ENCODE results near the gene MTA1. TPM values are rescaled to one million over a fixed set of nuclear protein-coding genes. Genes with fewer than 3 reads are reported as not detected.

The MTA1 gene
- total RNA-seq, 1 donor from 2014 or later, result 59.8 TPM

DNA sequence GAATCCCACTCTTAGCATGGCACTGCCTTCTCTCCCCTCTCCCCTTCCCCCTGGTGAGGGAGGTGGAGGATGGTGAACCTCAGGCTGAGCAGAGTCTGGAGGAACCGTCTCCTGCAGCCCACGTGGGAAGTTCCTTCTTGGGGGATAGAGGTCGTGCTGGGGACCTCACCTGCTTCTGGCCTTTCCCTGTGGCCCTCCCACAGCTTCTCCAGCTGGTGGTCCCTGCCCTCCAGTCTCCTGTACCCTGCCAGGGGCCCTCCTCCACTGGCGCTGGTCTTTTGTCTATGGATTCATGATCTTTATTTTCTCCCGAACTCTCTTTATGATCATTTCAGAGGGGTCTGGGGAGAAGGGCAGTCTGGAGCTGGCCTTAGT is 9.0 kb upstream of the MTA1 start:
- H3K27me3 Mint-ChIP-seq (ENCODE audit: insufficient read depth, low read depth), result peaks cover 22% of the 10 kb centered on the region

DNA sequence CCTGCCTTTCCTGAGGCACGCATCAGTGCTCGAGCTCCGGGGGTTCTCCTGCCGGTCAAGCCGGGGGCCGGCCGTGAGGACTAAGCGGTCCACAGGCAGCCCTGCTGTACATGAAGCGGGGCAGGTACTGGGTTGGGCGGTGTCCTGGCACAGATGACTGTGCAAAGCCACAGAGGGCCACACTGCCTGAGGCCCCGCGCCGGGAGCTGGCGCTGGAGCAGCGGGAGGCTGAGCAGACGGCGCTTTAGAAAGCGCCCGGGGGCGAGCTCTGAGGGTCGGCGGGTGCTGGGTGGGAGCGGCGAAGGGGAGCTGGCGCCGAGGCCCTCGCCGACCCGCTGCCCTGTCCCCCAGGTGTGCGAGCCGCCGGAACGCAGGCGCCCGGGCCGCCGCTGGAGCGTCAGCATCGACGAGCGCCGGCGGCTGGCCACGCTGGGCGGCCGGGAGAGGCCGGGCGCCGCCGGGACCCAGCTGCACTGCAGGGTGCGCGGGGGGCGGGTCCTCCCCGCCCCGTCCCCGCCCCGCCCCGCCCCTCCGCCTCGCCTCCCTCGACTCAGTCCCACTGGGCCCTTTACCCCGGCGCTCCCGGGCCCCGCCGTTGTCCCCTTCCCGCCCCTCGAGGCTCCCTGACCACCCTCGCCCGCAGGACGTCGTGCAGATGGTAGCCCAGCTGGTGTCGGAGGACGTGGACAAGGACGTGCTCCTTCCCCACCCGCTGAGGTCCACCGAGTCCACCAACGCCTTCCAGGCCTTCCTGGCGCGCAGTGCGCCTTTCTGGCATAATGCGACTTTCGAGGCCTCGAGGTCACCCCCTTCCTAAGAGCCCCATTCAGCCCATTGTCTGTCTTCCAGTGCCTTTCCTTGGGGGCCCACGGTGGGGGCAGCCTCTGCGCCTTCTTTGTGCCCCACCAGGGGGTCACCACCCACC is 8.3 kb upstream of the MTA1 start:
- H3F3A ChIP-seq (ENCODE audit: low read depth), result peaks cover 10% of the 10 kb centered on the region
- H3K4me2 ChIP-seq, result peak overlapping the region; percentile 84
- H3K79me2 ChIP-seq (ENCODE audit: low read depth), result no peaks in the 10 kb centered on the region
- no peaks in the 10 kb centered on the region for H3K36me3 ChIP-seq
- H3K36me3 Mint-ChIP-seq, result peaks cover 2% of the 10 kb centered on the region
- H3K4me1 Mint-ChIP-seq, result peaks cover 17% of the 10 kb centered on the region
- H3K27me3 Mint-ChIP-seq (ENCODE audit: insufficient read depth, low read depth), result peaks cover 22% of the 10 kb centered on the region
- TF ChIP-seq, protein P1, sequence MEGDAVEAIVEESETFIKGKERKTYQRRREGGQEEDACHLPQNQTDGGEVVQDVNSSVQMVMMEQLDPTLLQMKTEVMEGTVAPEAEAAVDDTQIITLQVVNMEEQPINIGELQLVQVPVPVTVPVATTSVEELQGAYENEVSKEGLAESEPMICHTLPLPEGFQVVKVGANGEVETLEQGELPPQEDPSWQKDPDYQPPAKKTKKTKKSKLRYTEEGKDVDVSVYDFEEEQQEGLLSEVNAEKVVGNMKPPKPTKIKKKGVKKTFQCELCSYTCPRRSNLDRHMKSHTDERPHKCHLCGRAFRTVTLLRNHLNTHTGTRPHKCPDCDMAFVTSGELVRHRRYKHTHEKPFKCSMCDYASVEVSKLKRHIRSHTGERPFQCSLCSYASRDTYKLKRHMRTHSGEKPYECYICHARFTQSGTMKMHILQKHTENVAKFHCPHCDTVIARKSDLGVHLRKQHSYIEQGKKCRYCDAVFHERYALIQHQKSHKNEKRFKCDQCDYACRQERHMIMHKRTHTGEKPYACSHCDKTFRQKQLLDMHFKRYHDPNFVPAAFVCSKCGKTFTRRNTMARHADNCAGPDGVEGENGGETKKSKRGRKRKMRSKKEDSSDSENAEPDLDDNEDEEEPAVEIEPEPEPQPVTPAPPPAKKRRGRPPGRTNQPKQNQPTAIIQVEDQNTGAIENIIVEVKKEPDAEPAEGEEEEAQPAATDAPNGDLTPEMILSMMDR (IDR thresholded peaks at IDR 0.05), result no peak
- TF ChIP-seq EZH2phosphoT487 (IDR thresholded peaks at IDR 0.05), result peak; percentile 69
- peak; percentile 88 for TF ChIP-seq EZH2 (IDR thresholded peaks at IDR 0.05)
- no peak overlapping the region for H3K27ac Mint-ChIP-seq
- H3K9ac ChIP-seq, result no peak overlapping the region
- peaks cover 23% of the 10 kb centered on the region for H3K4me1 ChIP-seq
- peak overlapping the region; percentile 64 for H3K4me3 Mint-ChIP-seq
- H3K9me3 ChIP-seq (ENCODE audit: low read depth), result no peaks in the 10 kb centered on the region
- peak overlapping the region; percentile 42 for H3K4me3 ChIP-seq
- H3K27me3 ChIP-seq, result peaks cover 71% of the 10 kb centered on the region
- no peak overlapping the region for H3K27ac ChIP-seq
- peaks cover 3% of the 10 kb centered on the region for H3K9me3 Mint-ChIP-seq
- peaks cover 8% of the 10 kb centered on the region for H4K20me1 ChIP-seq (ENCODE audit: low read depth)
- DNase-seq (ENCODE audit: low spot score), result peak; percentile 70
- peak overlapping the region; percentile 21 for H2AFZ ChIP-seq (replicated peaks)

More for the DNA sequence above, 9.0 kb upstream of the MTA1 start:
- peak overlapping the region; percentile 84 for H3K4me2 ChIP-seq
- TF ChIP-seq, protein P1 (IDR thresholded peaks at IDR 0.05), result no peak
- TF ChIP-seq EZH2phosphoT487 (IDR thresholded peaks at IDR 0.05) (no peak), EZH2 (IDR thresholded peaks at IDR 0.05) (no peak)
- Mint-ChIP-seq H3K4me3 (peak overlapping the region; percentile 12), H3K36me3 (peaks cover 2% of the 10 kb centered on the region), H3K27ac (no peak overlapping the region), H3K4me1 (peaks cover 17% of the 10 kb centered on the region), H3K9me3 (peaks cover 8% of the 10 kb centered on the region)
- H3K36me3 ChIP-seq, result no peaks in the 10 kb centered on the region
- peaks cover 8% of the 10 kb centered on the region for H4K20me1 ChIP-seq (ENCODE audit: low read depth)
- no peaks in the 10 kb centered on the region for H3K79me2 ChIP-seq (ENCODE audit: low read depth)
- H3K27me3 ChIP-seq, result peaks cover 65% of the 10 kb centered on the region
- H3K9ac ChIP-seq, result no peak overlapping the region
- H3K4me1 ChIP-seq, result peaks cover 23% of the 10 kb centered on the region
- peaks cover 10% of the 10 kb centered on the region for H3F3A ChIP-seq (ENCODE audit: low read depth)
- DNase-seq (ENCODE audit: low spot score), result no peak
- H3K4me3 ChIP-seq, result peak overlapping the region; percentile 42
- no peak overlapping the region for H3K27ac ChIP-seq
- no peak overlapping the region for H2AFZ ChIP-seq (replicated peaks)
- H3K9me3 ChIP-seq (ENCODE audit: low read depth), result no peaks in the 10 kb centered on the region

DNA sequence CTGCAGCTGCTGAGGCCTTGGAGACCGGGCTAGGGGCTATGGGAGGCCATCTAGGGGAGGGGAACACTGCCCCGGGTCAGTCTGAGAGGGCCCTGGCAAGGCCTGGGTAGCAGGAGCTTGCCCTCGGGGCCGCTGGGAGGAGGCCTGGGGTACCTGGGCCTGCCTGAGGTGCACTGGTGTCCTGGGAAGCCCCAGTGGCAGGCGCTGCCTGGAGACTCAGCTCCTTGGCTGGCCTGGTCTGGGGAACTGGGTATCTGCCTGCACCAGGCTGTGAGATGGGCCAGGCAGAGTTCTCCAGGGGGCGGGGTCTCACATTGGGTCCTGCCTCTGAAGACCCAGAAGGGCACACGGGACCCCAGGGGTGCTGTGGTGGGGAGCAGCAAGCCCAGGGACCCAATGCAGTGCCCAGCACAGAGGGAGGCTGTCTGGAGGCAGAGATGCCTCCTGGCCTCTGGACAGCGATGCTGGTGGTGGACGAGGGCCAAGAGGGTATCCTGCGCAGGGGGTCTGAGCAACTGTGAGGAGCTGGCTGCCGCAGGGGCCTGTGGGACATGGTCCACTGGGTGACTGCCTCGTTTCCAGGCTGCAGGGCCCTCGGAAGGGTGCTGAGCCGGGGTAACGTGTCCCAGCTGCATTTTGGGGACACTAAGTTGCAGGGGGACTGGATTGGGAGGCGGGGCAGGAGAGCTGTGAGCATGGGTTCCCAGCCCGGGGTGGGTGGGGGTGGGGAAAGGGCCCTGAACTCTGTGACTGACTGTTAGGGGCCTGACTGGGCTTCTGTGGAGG is 7.4 kb upstream of the MTA1 start:
- Histone ChIP-seq H3K4me3 (no peak overlapping the region), H3K9ac (no peak overlapping the region), H3F3A (ENCODE audit: low read depth) (peaks cover 10% of the 10 kb centered on the region), H2AFZ (replicated peaks) (no peak overlapping the region), H3K36me3 (no peaks in the 10 kb centered on the region), H3K9me3 (ENCODE audit: low read depth) (no peaks in the 10 kb centered on the region), H3K27ac (no peak overlapping the region), H4K20me1 (ENCODE audit: low read depth) (peaks cover 8% of the 10 kb centered on the region), H3K4me1 (peaks cover 23% of the 10 kb centered on the region), H3K4me2 (no peak overlapping the region), H3K79me2 (ENCODE audit: low read depth) (no peaks in the 10 kb centered on the region), H3K27me3 (peaks cover 71% of the 10 kb centered on the region)
- Mint-ChIP-seq H3K9me3 (no peaks in the 10 kb centered on the region), H3K4me3 (peak overlapping the region; percentile 64), H3K36me3 (peaks cover 2% of the 10 kb centered on the region), H3K27me3 (ENCODE audit: insufficient read depth, low read depth) (peaks cover 22% of the 10 kb centered on the region), H3K4me1 (peaks cover 21% of the 10 kb centered on the region), H3K27ac (no peak overlapping the region)
- DNase-seq (ENCODE audit: low spot score), result no peak
- TF ChIP-seq EZH2 (IDR thresholded peaks at IDR 0.05), result no peak
- TF ChIP-seq, protein P1 (IDR thresholded peaks at IDR 0.05), result no peak
- TF ChIP-seq EZH2phosphoT487 (IDR thresholded peaks at IDR 0.05), result no peak

Data from neural progenitor cell (in vitro differentiated cells).